ENCODE measurements around the gene RHBDF1. TPM values are rescaled to one million over a fixed set of nuclear protein-coding genes. Genes with fewer than 3 reads are reported as not detected.

Gene RHBDF1
- total and polyA plus RNA-seq, 10 of the 15 experiments (the other 5 are each of a cell fraction or from before 2014, with no cell fraction given), result 0.04 to 0.85 (median 0.36) TPM; not detected in 3

DNA sequence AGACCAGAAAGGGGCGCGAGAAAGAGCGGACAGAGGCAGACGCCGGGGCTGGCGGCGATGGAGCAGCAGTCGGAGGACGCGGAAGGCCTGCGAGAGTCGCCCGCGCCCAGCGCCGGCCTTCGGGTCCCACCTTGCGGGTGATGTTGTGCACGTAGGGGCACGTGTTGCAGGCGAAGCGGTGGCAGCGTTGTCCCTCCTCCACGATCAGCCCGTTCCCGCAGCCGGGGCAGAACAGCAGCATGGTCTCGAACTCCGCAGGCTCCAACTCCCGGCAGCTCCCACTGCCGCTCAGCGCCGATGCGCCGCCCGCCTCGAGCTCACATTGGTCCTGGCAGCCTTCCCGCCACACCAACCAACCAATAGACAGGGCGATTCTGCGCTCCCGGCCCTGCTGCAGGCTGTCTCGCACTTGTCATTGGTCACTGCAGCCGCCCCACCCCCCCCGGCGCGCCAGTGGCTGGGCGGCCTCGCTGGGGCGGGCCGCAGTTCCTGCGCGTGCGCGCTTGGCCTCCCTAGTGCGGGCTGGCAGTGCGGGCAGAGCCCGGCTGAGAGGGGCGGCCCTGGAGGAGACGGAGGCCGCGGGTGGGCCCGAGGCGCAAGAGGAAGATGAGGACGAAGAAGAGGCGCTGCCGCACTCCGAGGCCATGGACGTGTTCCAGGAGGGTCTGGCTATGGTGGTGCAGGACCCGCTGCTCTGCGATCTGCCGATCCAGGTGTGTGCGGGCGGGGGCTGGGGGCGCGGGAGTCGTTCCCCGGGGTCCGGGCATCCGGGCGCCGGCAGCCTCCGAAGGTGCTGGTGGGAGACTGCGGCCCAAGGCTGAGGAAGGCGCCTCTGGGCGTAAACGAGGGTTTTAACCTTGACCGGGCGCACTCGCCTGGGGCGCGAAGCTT is 18.8 kb downstream of the RHBDF1 start, which contains the start of the genes POLR3K and SNRNP25 (continued):
- TF ChIP-seq CHD1 (IDR thresholded peaks at IDR 0.05; ENCODE audit: low read depth, low read length) (peak; percentile 83; the same call in 1 of the 2 replicates), RB1 (IDR thresholded peaks at IDR 0.05; ENCODE audit: borderline replicate concordance) (peak; percentile 90; the same call in 1 of the 2 replicates), POLR2AphosphoS2 (IDR thresholded peaks at IDR 0.05; ENCODE audit: low read depth, low read length) (0 out of 2 replicates have a peak, but pooled peaks have one; percentile 41), DPF2 (IDR thresholded peaks at IDR 0.05) (peak; percentile 73; the same call in 1 of the 2 replicates), CREM (IDR thresholded peaks at IDR 0.05; ENCODE audit: low read depth) (peak; percentile 52), RELA (IDR thresholded peaks at IDR 0.05; ENCODE audit: borderline replicate concordance, partially characterized antibody) (peak; percentile 20), IKZF1 (conservative IDR thresholded peaks at IDR 0.05) (peak; percentile 69), SMAD5 (IDR thresholded peaks at IDR 0.05; ENCODE audit: low read depth) (peak; percentile 64), HDAC2 (IDR thresholded peaks at IDR 0.05) (no peak), HCFC1 (IDR thresholded peaks at IDR 0.05; ENCODE audit: low read length) (peak; percentile 36), BHLHE40 (IDR thresholded peaks at IDR 0.05; ENCODE audit: borderline replicate concordance in 1 of 2, low read depth in 2 of 2, low read length in 1 of 2) (peak in 1 of 2 experiments; percentile 78; a peak in 2 of 4 replicates), E2F4 (IDR thresholded peaks at IDR 0.05; ENCODE audit: low read depth, low read length) (peak; percentile 89), GATAD2B (conservative IDR thresholded peaks at IDR 0.05; ENCODE audit: low read depth) (peak; percentile 56), POLR2AphosphoS5 (IDR thresholded peaks at IDR 0.05; ENCODE audit: low read length) (peak; percentile 87; the same call in 1 of the 2 replicates), HSF1 (IDR thresholded peaks at IDR 0.05; ENCODE audit: low read depth, low read length) (no peak), IRF3 (IDR thresholded peaks at IDR 0.05) (peak; percentile 96), ZNF687 (IDR thresholded peaks at IDR 0.05) (peak; percentile 55), SMC3 (IDR thresholded peaks at IDR 0.05; ENCODE audit: borderline replicate concordance, low read length) (no peak), HDGF (IDR thresholded peaks at IDR 0.05) (peak; percentile 64; the same call in 1 of the 2 replicates), MYC (IDR thresholded peaks at IDR 0.05; ENCODE audit: insufficient read depth, insufficient read length, insufficient replicate concordance, low read length, severe bottlenecking) (peak; percentile 50)
- TF ChIP-seq, protein P1, sequence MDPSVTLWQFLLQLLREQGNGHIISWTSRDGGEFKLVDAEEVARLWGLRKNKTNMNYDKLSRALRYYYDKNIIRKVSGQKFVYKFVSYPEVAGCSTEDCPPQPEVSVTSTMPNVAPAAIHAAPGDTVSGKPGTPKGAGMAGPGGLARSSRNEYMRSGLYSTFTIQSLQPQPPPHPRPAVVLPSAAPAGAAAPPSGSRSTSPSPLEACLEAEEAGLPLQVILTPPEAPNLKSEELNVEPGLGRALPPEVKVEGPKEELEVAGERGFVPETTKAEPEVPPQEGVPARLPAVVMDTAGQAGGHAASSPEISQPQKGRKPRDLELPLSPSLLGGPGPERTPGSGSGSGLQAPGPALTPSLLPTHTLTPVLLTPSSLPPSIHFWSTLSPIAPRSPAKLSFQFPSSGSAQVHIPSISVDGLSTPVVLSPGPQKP (IDR thresholded peaks at IDR 0.05; ENCODE audit: low read depth, low read length), result peak; percentile 32; the same call in 1 of the 2 replicates
